ENCODE data around the gene PKLR. TPM values are rescaled to one million over a fixed set of nuclear protein-coding genes. Genes with fewer than 3 reads are reported as not detected.

PKLR gene
- total and polyA plus RNA-seq, 8 donors = 0.07 to 0.21 (median 0.14) TPM; not detected in 4

Small RNA genes within 50 kb of the gene (microRNA-seq; reads per million reads assigned to microRNA genes)
- gene MIR555 = 0 reads per million in 2 donors

Other genes starting within 250 kb of the PKLR start
- gene EFNA4, start 237.7 kb downstream of the PKLR start, total RNA-seq = 10 to 100 TPM in 1 of 2 donors, 1 to 10 TPM in 1; 8.6 to 11.2 TPM
- gene EFNA4, start 237.7 kb downstream of the PKLR start, polyA plus RNA-seq (ENCODE audit: insufficient read length in 6 of 6) = 10 to 100 TPM; 19.1 to 23.1 (median 22.6) TPM
- 1 to 10 TPM; 1.1 to 2.0 TPM for gene EFNA3, start 222.6 kb downstream of the PKLR start, total RNA-seq
- gene EFNA3, start 222.6 kb downstream of the PKLR start, polyA plus RNA-seq (ENCODE audit: insufficient read length in 6 of 6) = 1 to 10 TPM; 2.6 to 4.8 (median 3.9) TPM
- gene EFNA1, start 173.6 kb downstream of the PKLR start, total RNA-seq = 100 to 1,000 TPM in 1 of 2 donors, 10 to 100 TPM in 1; 63.7 to 148 TPM
- 100 to 1,000 TPM in 3 of 6 donors, 10 to 100 TPM in 3; 83.5 to 105 (median 98.4) TPM for gene EFNA1, start 173.6 kb downstream of the PKLR start, polyA plus RNA-seq (ENCODE audit: insufficient read length in 6 of 6)
- 10 to 100 TPM; 46.6 to 64.6 TPM for gene SLC50A1, start 165.6 kb downstream of the PKLR start, total RNA-seq
- gene SLC50A1, start 165.6 kb downstream of the PKLR start, polyA plus RNA-seq (ENCODE audit: insufficient read length in 6 of 6) = 10 to 100 TPM; 31.9 to 41.6 (median 34.5) TPM
- 10 to 100 TPM; 63.1 to 91.0 TPM for gene DPM3, start 160.9 kb downstream of the PKLR start, total RNA-seq
- gene DPM3, start 160.9 kb downstream of the PKLR start, polyA plus RNA-seq (ENCODE audit: insufficient read length in 6 of 6) = 10 to 100 TPM; 19.6 to 30.7 (median 27.3) TPM
- gene KRTCAP2, start 128.1 kb downstream of the PKLR start, total RNA-seq = 100 to 1,000 TPM; 176 to 184 TPM
- gene KRTCAP2, start 128.1 kb downstream of the PKLR start, polyA plus RNA-seq (ENCODE audit: insufficient read length in 6 of 6) = 100 to 1,000 TPM in 4 of 6 donors, 10 to 100 TPM in 2; 93.9 to 116 (median 110) TPM
- under 1 TPM; 0.45 to 0.73 TPM for gene TRIM46, start 127.6 kb downstream of the PKLR start, total RNA-seq
- 1 to 10 TPM; 3.6 to 6.2 (median 4.6) TPM for gene TRIM46, start 127.6 kb downstream of the PKLR start, polyA plus RNA-seq (ENCODE audit: insufficient read length in 6 of 6)
- gene THBS3, start 93.5 kb downstream of the PKLR start, total RNA-seq = 10 to 100 TPM; 30.6 to 41.8 TPM
- gene THBS3, start 93.5 kb downstream of the PKLR start, polyA plus RNA-seq (ENCODE audit: insufficient read length in 6 of 6) = 10 to 100 TPM; 33.1 to 51.0 (median 44.6) TPM
- gene MTX1, start 92.7 kb downstream of the PKLR start, total RNA-seq = 10 to 100 TPM; 30.2 to 45.5 TPM
- 10 to 100 TPM; 28.6 to 36.5 (median 31.1) TPM for gene MTX1, start 92.7 kb downstream of the PKLR start, polyA plus RNA-seq (ENCODE audit: insufficient read length in 6 of 6)
- 10 to 100 TPM; 23.2 to 33.5 TPM for gene ENTREP3, start 46.0 kb downstream of the PKLR start, total RNA-seq
- gene ENTREP3, start 46.0 kb downstream of the PKLR start, polyA plus RNA-seq (ENCODE audit: insufficient read length in 6 of 6) = 10 to 100 TPM; 17.1 to 24.4 (median 20.1) TPM
- 10 to 100 TPM; 63.1 to 85.3 TPM for gene SCAMP3, start 39.1 kb downstream of the PKLR start, total RNA-seq
- 10 to 100 TPM; 45.8 to 62.2 (median 53.1) TPM for gene SCAMP3, start 39.1 kb downstream of the PKLR start, polyA plus RNA-seq (ENCODE audit: insufficient read length in 6 of 6)
- gene CLK2, start 27.9 kb downstream of the PKLR start, total RNA-seq = 10 to 100 TPM; 45.4 to 55.2 TPM
- 10 to 100 TPM; 70.0 to 94.8 (median 78.8) TPM for gene CLK2, start 27.9 kb downstream of the PKLR start, polyA plus RNA-seq (ENCODE audit: insufficient read length in 6 of 6)
- 1 to 10 TPM; 2.4 to 3.8 TPM for gene HCN3, start 24.0 kb downstream of the PKLR start, total RNA-seq
- gene HCN3, start 24.0 kb downstream of the PKLR start, polyA plus RNA-seq (ENCODE audit: insufficient read length in 6 of 6) = 10 to 100 TPM in 2 of 6 donors, 1 to 10 TPM in 4; 8.1 to 11.7 (median 8.6) TPM
- 100 to 1,000 TPM; 206 to 411 TPM for gene FDPS, start 7.4 kb upstream of the PKLR start, total RNA-seq
- 100 to 1,000 TPM; 166 to 213 (median 184) TPM for gene FDPS, start 7.4 kb upstream of the PKLR start, polyA plus RNA-seq (ENCODE audit: insufficient read length in 6 of 6)
- gene RUSC1, start 19.5 kb upstream of the PKLR start, total RNA-seq = 10 to 100 TPM; 36.2 to 42.8 TPM
- 10 to 100 TPM; 32.7 to 43.3 (median 36.7) TPM for gene RUSC1, start 19.5 kb upstream of the PKLR start, polyA plus RNA-seq (ENCODE audit: insufficient read length in 6 of 6)